ENCODE data around the gene NOMO2. TPM values are rescaled to one million over a fixed set of nuclear protein-coding genes. Genes with fewer than 3 reads are reported as not detected.
A peak's percentile ranks its signal among the peaks of the same experiment; 100 is the strongest.
"Not testable (repeated sequence)": the region's sequence is repeated elsewhere in the genome, so short reads cannot be mapped to it uniquely, and the experiment has no call there.

Gene NOMO2, protein sequence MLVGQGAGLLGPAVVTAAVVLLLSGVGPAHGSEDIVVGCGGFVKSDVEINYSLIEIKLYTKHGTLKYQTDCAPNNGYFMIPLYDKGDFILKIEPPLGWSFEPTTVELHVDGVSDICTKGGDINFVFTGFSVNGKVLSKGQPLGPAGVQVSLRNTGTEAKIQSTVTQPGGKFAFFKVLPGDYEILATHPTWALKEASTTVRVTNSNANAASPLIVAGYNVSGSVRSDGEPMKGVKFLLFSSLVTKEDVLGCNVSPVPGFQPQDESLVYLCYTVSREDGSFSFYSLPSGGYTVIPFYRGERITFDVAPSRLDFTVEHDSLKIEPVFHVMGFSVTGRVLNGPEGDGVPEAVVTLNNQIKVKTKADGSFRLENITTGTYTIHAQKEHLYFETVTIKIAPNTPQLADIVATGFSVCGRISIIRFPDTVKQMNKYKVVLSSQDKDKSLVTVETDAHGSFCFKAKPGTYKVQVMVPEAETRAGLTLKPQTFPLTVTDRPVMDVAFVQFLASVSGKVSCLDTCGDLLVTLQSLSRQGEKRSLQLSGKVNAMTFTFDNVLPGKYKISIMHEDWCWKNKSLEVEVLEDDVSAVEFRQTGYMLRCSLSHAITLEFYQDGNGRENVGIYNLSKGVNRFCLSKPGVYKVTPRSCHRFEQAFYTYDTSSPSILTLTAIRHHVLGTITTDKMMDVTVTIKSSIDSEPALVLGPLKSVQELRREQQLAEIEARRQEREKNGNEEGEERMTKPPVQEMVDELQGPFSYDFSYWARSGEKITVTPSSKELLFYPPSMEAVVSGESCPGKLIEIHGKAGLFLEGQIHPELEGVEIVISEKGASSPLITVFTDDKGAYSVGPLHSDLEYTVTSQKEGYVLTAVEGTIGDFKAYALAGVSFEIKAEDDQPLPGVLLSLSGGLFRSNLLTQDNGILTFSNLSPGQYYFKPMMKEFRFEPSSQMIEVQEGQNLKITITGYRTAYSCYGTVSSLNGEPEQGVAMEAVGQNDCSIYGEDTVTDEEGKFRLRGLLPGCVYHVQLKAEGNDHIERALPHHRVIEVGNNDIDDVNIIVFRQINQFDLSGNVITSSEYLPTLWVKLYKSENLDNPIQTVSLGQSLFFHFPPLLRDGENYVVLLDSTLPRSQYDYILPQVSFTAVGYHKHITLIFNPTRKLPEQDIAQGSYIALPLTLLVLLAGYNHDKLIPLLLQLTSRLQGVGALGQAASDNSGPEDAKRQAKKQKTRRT
- 92.4 TPM for polyA plus RNA-seq (2013, experiment 1 of 2)
- 102 TPM for polyA plus RNA-seq (2013, experiment 2 of 2)

DNA sequence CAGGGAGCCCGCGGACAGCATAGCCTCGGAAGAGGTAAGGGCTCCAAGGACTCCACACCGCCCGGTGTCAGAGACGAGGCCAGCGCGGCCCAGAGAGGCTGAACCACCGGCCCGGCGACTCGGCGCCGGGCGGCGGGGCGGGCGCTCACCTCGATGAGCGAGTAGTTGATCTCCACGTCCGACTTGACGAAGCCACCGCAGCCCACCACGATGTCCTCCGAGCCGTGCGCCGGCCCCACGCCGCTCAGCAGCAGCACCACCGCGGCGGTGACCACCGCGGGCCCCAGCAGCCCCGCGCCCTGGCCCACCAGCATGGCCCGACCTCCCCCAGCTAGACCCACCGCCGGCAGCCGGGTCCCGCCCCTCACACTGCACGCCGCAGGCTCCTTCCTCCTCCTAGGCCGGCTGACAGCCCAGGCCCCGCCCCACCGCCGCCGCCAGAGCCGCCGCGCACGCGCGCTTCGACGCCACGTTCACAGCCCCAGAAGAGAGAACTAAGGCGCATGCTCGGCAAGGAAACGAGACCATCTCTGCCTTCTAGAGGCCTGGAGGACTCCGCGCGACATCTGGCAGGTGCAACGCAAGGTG, at the start of gene NOMO2:
NOMO2 (minus strand) TSS at position 371 of the 588 bp plus-strand sequence; CDS start at position 314, 57 bp downstream.
- under 1% methylated on average over 30 of the region's 66 CpGs for WGBS

DNA sequence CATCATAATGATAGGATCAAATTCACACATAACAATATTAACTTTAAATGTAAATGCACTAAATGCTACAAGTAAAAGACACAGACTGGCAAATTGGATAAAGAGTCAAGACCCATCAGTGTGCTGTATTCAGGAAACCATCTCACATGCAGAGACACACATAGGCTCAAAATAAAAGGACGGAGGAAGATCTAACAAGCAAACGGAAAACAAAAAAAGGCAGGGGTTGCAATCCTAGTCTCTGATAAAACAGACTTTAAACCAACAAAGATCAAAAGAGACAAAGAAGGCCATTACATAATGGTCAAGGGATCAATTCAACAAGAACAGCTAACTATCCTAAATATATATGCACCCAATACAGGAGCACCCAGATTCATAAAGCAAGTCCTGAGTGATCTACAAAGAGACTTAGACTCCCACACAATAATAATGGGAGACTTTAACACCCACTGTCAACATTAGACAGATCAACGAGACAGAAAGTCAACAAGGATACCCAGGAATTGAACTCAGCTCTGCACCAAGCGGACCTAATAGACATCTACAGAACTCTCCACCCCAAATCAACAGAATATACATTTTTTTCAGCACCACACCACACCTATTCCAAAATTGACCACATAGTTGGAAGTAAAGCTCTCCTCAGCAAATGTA, 48.4 kb upstream of the NOMO2 start:
- not testable (repeated sequence) for H3K27ac ChIP-seq (ENCODE audit: low read depth, low read length); H3K9ac ChIP-seq (ENCODE audit: low read depth, low read length); H3K4me1 ChIP-seq (ENCODE audit: insufficient read depth, low read length); H3K36me3 ChIP-seq (ENCODE audit: insufficient read depth, low read length); H3K27me3 ChIP-seq (ENCODE audit: insufficient read depth, low read length); H3K9me3 ChIP-seq (ENCODE audit: insufficient read depth, low read depth, low read length); H3K4me3 ChIP-seq (ENCODE audit: low read length)
- 100% methylated on average over 2 of the region's 4 CpGs for WGBS

More for the DNA sequence above, at the start of gene NOMO2:
- not testable (repeated sequence) for H3K9ac ChIP-seq (ENCODE audit: low read depth, low read length); H3K4me1 ChIP-seq (ENCODE audit: insufficient read depth, low read length); H3K9me3 ChIP-seq (ENCODE audit: insufficient read depth, low read depth, low read length); H3K36me3 ChIP-seq (ENCODE audit: insufficient read depth, low read length); H3K27me3 ChIP-seq (ENCODE audit: insufficient read depth, low read length); H3K27ac ChIP-seq (ENCODE audit: low read depth, low read length)
- H3K4me3 ChIP-seq (ENCODE audit: low read length) = peak within 1 kb of the TSS; percentile 56

DNA sequence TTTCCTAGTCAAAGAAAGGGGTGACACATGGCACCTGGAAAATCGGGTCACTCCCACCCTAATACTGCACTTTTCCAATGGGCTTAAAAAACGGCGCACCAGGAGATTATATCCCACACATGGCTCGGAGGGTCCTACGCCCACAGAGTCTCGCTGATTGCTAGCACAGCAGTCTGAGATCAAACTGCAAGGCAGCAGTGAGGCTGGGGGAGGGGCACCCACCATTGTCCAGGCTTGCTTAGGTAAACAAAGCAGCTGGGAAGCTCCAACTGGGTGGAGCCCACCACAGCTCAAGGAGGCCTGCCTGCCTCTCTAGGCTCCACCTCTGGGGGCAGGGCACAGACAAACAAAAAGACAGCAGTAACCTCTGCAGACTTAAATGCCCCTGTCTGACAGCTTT, 46.4 kb upstream of the NOMO2 start:
- H3K36me3 ChIP-seq (ENCODE audit: insufficient read depth, low read length); H3K4me3 ChIP-seq (ENCODE audit: low read length); H3K9me3 ChIP-seq (ENCODE audit: insufficient read depth, low read depth, low read length); H3K27me3 ChIP-seq (ENCODE audit: insufficient read depth, low read length); H3K27ac ChIP-seq (ENCODE audit: low read depth, low read length); H3K9ac ChIP-seq (ENCODE audit: low read depth, low read length); H3K4me1 ChIP-seq (ENCODE audit: insufficient read depth, low read length): not testable (repeated sequence)
- WGBS = 85% methylated on average over 6 of the region's 6 CpGs

DNA sequence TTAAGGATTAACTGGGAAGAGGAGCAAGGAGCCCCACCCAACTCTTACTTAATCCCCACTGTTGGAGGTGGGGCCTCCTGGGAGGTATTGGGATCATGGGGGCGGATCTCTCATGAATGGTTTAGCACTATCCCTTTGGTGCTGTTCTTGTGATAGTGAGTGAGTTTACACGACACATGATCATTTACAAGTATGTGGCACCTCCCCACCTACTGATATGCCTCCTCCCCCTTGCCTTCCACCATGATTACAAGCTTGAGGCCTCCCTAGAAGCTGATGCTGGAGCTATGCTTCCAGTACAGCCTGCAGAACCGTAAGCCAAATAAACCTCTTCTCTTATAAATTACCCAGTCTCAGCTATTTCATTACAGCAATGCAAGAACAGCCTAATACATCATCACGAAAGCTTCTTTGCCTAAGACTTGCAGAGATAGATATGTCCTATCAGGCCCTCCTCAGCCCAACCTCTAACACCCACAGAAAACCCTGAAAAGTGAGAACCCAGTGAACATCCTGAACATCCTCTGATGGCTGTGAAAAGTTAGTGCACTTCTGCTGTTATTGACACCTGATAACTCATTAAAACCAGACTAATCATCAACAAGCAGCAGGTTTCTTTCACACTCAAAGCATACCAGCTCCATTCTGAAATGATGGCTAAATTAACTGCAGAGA, 41.8 kb upstream of the NOMO2 start:
- not testable (repeated sequence) for H3K4me1 ChIP-seq (ENCODE audit: insufficient read depth, low read length); H3K9ac ChIP-seq (ENCODE audit: low read depth, low read length); H3K36me3 ChIP-seq (ENCODE audit: insufficient read depth, low read length); H3K9me3 ChIP-seq (ENCODE audit: insufficient read depth, low read depth, low read length); H3K27ac ChIP-seq (ENCODE audit: low read depth, low read length); H3K4me3 ChIP-seq (ENCODE audit: low read length); H3K27me3 ChIP-seq (ENCODE audit: insufficient read depth, low read length)
- no CpG with 5 or more reads among the region's 4 CpGs for WGBS

DNA sequence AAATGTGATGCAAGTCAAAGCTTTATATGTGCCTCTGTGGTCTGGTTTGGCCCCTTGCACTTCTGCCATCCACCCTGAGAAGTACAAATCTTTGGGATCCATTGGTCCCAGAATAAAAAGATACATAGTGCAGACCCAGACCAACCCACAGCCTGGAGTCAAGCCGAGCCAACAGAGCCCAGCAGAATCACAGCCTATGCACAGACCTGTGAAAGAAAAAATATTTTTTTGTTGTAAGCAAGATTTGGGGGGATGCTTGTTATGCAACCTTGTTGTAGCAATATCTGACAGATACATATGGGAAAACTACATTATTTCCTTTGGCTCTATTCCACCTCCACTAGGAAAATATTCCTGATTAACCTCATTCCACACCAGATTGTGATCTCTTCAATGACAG, 36.7 kb upstream of the NOMO2 start:
- not testable (repeated sequence) for H3K4me1 ChIP-seq (ENCODE audit: insufficient read depth, low read length); H3K9ac ChIP-seq (ENCODE audit: low read depth, low read length); H3K27ac ChIP-seq (ENCODE audit: low read depth, low read length); H3K36me3 ChIP-seq (ENCODE audit: insufficient read depth, low read length); H3K4me3 ChIP-seq (ENCODE audit: low read length); H3K9me3 ChIP-seq (ENCODE audit: insufficient read depth, low read depth, low read length); H3K27me3 ChIP-seq (ENCODE audit: insufficient read depth, low read length)
- 92% methylated on average over 1 of the region's 1 CpG for WGBS

DNA sequence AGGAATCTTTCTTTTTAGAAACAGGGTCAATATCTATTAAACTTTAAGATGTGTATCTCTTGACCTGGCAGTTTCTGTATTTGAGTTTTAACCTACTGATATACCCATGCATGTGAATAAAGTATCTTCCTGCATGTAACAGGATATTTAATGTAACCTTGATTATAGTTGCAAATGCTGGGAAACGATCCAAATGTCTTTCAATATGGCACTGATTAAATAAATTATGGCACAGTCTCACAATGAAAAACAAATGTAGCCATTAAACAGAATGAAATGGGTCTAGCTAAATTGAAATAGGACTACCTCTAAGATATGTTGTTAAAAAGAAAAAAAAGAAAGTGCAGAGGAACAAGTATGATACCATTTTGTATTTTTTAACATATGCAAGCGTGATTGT, 35.8 kb upstream of the NOMO2 start:
- not testable (repeated sequence) for H3K4me3 ChIP-seq (ENCODE audit: low read length); H3K9me3 ChIP-seq (ENCODE audit: insufficient read depth, low read depth, low read length); H3K36me3 ChIP-seq (ENCODE audit: insufficient read depth, low read length); H3K27ac ChIP-seq (ENCODE audit: low read depth, low read length); H3K9ac ChIP-seq (ENCODE audit: low read depth, low read length); H3K27me3 ChIP-seq (ENCODE audit: insufficient read depth, low read length); H3K4me1 ChIP-seq (ENCODE audit: insufficient read depth, low read length)
- WGBS = no CpG with 5 or more reads among the region's 2 CpGs

DNA sequence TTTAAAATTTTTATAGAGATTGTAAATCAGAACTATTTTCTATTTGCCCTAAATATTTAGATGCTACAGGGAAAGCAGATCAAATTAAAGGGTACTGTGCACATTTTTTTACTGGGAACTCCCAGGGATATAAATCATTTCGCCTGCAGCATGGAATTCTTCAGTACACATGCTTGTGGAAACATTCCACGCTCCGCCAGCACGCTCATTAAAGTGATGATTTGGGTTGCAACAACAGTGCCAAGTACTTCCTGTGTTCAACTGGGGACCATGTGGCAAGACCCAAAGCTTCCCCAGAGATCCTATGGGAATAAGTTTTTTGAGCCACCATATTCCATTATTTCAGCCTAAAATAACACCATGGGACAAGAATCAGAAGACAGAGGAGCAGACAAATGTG, 35.4 kb upstream of the NOMO2 start:
- H3K36me3 ChIP-seq (ENCODE audit: insufficient read depth, low read length); H3K9me3 ChIP-seq (ENCODE audit: insufficient read depth, low read depth, low read length); H3K27ac ChIP-seq (ENCODE audit: low read depth, low read length); H3K9ac ChIP-seq (ENCODE audit: low read depth, low read length); H3K27me3 ChIP-seq (ENCODE audit: insufficient read depth, low read length); H3K4me3 ChIP-seq (ENCODE audit: low read length); H3K4me1 ChIP-seq (ENCODE audit: insufficient read depth, low read length): not testable (repeated sequence)
- WGBS = 83% methylated on average over 4 of the region's 4 CpGs

DNA sequence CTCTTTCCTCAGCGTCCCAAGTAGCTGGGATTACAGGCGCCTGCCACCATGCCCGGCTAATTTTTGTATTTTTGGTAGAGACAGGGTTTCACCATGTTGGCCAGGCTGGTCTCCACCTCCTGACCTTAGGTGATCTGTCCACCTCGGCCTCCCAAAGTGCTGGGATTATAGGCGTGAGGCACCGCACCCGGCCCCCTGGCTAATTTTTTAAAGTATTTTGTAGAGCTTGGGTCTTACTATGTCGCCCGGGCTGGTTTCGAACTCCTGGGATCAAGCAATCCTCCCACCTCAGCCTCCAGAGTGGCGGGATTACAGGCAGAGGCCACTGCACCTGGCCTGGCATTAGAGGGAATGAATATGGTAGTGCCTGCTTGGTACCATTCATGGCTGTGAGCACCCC, 33.9 kb upstream of the NOMO2 start:
- not testable (repeated sequence) for H3K27ac ChIP-seq (ENCODE audit: low read depth, low read length); H3K4me1 ChIP-seq (ENCODE audit: insufficient read depth, low read length); H3K9ac ChIP-seq (ENCODE audit: low read depth, low read length); H3K36me3 ChIP-seq (ENCODE audit: insufficient read depth, low read length); H3K27me3 ChIP-seq (ENCODE audit: insufficient read depth, low read length); H3K9me3 ChIP-seq (ENCODE audit: insufficient read depth, low read depth, low read length); H3K4me3 ChIP-seq (ENCODE audit: low read length)
- WGBS = 92% methylated on average over 11 of the region's 11 CpGs

DNA sequence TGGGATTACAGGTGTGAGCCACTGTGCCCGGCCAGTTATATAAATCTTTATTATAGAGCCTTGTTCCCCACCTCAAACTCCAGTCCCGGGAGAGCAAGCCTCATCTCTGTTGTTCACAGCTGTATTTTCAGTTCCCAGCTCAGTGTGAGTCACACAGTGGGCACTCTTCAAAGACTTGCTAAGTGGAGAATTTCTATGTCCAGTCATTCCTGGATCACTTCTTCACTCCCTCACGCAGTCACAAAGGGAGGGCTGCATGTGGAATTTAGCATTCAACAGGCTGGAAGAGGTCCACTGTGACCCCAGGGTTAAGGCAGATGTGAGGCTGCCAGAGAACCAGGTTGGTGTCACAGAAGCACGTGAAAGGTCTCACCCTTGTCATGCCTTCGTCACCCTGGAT, 33.0 kb upstream of the NOMO2 start:
- WGBS = 77% methylated on average over 5 of the region's 5 CpGs
- not testable (repeated sequence) for H3K4me3 ChIP-seq (ENCODE audit: low read length); H3K9me3 ChIP-seq (ENCODE audit: insufficient read depth, low read depth, low read length); H3K27ac ChIP-seq (ENCODE audit: low read depth, low read length); H3K4me1 ChIP-seq (ENCODE audit: insufficient read depth, low read length); H3K9ac ChIP-seq (ENCODE audit: low read depth, low read length); H3K27me3 ChIP-seq (ENCODE audit: insufficient read depth, low read length); H3K36me3 ChIP-seq (ENCODE audit: insufficient read depth, low read length)

DNA sequence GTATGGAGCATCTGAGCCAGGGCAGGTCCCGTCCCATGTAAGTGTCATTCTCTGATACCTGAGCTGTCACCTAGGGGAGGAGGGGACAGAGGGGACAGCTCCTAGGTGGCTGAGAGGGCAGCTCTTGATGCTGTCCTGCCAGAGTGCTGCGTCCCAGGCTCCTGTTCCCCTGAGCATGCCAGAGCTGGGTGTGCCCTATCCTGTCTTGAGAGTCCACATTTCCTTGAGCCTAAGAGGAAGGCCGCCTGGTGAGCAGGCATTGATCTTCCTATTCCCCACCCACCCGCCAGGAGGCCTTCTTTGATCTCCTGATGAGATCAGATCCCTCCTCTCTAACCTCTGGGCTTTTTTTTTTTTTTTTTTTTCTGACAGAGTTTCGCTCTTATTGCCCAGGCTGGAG, 32.0 kb upstream of the NOMO2 start:
- not testable (repeated sequence) for H3K36me3 ChIP-seq (ENCODE audit: insufficient read depth, low read length); H3K4me3 ChIP-seq (ENCODE audit: low read length); H3K9ac ChIP-seq (ENCODE audit: low read depth, low read length); H3K4me1 ChIP-seq (ENCODE audit: insufficient read depth, low read length); H3K27me3 ChIP-seq (ENCODE audit: insufficient read depth, low read length); H3K27ac ChIP-seq (ENCODE audit: low read depth, low read length); H3K9me3 ChIP-seq (ENCODE audit: insufficient read depth, low read depth, low read length)
- 35% methylated on average over 4 of the region's 5 CpGs for WGBS

Measured in HUES64 (cell line).